HG03342 (cell line): Measurements from ENCODE around the gene TRNT1.
A peak's percentile ranks its signal among the peaks of the same experiment; 100 is the strongest.

Experiments used
- ATAC-seq: cut with Tn5 transposase; IDR thresholded peaks from one replicate; pipeline ENCODE4 v1.9.1; 2021; ENCODE audit warnings: mild to moderate bottlenecking, moderate library complexity; ENCODE audit not compliant: unreplicated experiment

The TRNT1 gene

DNA sequence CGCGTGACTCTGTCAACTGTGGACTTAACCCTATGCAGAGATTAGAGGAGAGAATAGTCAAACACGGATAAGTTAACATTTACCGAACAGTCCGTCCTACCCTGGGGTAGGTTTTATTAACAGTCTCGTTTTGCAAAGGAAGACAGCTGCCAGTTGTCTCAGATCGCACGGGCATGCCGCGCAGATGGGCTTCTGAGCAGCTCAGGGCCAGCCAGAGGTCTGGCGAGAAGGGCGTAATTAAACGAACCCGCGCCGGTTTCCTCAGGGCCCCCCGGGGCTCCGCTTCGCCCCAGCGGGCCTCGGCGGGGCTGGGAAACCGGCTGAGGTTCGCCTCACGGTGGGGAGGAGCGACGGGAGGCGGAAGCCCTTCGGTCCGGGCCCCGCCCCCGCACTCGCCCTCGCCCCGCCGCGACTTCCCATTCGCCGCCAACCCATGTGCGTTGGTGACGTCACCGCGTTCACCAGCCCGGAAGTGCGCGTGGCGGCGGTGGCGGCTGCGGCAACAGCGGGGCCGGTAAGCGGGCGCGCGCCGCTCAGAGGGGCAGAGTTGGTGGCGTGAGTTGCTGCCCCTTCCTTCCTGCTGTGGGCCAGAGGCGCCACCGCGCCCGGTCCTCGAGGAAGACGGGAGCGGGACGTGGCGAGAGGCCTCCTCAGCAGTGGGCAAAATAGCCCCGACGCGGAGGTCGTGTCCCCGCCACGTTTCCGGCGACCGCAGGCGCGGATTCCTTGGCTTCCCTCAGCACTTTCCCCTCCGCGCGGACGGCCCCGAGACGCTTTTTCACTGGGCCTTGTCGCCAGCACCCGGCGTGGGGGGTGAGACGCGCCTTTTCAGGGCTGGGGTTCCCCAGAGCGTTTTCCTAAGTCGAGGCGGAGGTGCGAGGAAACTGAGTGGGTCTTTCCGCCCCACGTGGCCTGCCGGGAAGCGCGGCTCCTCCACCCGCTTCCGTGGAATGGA is at the start of gene TRNT1:
Gene TRNT1 (plus strand): TSS at position 464 of the 955 bp plus-strand sequence. CDS start 2,101 bp downstream, outside the sequence.
- peak; percentile 97 for ATAC-seq

DNA sequence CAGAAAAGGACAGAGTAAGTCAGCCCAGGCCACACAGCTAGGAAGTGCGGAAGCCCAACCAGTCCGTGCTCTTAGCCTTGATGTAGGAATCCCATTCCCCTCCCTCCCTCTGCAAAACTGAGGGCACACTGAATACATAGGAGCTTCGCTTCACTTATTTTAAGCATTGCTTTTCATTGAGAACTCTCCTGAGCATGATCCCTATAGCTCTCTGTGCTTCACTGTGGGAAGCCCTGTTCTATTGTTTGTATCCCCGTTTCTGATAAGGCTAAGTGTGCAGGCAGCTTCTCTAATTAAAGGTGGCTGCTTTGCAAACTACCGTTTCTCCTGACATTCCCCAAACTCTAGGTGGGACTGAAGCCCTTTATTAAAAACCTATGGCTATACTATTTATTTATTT is 46.4 kb upstream of the TRNT1 start:
- no peak for ATAC-seq

DNA sequence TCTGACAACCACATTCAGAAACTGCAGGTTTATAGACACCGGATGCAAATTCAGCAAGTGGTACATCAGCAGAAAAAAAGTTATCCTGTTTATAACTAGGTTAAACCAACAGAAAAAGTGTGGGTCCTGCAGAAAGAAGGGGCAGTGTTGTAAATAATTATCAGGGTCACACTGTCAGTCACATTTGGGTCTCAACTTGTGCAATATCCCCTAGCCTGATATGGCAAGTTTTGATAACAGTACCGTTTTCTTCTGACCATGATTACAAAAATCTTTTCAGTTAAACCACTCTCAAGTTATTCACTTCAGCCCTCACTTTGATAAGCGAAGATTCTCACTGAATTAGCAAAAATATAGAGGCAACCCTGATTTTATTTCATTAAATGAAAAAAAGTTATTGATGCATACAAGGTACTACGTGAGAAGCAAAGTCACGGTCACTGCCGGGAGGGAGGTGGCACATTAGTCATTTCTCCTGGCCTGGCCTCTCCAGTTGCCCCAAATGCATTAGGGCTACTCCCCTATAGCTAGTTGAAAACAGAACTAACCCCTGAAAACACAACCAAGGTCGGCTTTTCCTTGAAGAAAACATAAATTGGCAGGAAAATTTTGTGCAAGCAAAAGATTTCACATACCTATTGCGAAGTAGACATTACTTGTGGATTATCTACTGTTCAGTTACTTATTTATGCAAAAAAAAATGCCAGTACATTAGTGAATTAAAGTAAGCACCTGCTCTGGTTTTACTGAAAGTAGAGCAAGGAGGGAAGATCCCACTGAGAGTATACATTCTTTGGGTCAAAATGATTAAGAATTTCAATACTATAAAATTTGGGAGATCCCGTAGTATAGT is 45.1 kb upstream of the TRNT1 start:
- peak; percentile 33 for ATAC-seq

DNA sequence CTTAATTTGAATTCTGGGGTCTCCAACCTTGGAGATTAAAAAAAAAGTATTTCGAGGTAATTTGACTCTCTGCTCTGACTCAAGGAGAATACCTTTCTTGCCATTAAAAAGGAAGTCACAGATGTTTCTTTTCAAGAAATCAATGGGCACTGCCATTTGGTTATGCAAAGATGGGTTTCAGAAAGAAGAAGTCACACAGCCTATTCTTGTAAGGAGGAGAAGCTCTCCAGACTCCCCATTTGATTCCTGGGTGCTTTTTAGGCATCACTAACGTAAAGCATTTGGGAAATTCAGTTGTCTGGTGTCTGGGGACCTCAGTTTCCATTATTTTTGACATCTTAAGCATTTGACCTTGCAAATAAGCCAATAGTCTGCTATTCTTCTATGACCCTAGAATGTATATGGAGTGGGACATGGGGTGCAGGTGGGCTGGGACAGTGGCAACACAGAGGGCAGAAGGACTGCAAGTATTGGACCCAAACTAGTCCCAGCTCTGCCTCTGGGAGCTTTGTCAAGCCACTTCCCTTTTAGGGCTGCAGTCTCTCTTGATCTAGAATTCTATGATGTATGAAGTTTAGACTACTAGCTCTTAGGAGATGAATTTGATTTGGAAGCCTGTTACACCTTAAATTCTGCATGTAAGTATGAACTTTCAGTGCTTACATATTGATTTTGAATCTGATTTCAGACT is 44.4 kb upstream of the TRNT1 start:
- peak; percentile 78 for ATAC-seq

DNA sequence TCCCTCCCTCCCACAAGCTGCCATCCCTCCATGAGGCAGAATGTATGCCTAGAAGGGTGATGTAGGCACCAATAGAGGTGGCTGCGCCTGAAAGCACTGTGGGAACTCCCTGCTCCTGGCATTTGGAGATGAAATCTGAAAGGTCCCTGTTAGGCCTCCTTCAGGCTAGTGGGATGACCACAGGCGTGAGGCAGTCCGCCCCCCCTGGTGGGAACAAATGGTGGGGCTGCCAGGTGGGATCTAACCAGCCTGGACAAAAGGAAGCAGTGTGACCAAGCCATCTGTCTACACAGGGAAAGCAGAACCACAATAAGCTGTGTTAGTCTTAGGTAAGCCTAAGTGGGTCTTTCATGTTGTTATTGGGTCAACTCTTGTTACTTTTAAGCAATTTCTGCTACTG is 41.9 kb upstream of the TRNT1 start:
- ATAC-seq, result no peak

DNA sequence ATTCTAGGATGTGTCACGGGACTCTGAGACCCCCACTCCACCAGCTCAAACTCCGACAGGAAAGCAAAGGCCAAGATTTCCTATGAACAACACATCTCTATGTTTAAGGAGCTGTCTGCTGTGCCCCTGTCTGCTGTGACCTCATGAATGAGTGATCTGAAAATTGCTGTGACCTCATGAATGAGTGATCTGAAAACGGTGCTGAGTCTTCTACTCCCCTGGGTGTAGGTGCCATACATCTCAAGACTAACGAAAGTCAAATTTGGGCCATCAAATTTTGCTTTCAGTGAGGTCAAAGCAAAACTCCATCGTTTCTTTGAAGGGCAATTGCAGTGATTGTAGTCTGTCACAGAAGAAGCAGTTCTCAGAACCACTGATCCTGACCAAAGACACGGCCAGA is 41.0 kb upstream of the TRNT1 start:
- no peak for ATAC-seq

DNA sequence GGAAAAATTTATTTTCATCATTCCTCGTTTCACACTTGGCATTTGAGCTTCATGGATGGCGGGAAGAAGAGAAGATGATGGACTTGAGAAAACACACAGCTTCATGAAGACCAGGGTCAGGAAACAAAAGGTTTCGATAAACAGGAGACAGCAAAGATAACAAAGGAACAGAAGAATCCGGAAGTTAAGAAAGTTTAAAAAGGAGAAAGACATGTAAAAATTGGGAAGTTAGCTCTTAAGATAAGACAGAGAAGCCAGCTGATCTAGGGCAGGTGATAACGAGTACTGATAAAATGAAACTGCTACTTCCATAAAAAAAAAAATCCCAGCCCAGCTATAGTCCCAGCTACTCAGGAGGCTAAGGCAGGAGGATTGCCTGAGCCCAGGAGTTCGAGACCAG is 40.5 kb upstream of the TRNT1 start:
- ATAC-seq, result no peak

DNA sequence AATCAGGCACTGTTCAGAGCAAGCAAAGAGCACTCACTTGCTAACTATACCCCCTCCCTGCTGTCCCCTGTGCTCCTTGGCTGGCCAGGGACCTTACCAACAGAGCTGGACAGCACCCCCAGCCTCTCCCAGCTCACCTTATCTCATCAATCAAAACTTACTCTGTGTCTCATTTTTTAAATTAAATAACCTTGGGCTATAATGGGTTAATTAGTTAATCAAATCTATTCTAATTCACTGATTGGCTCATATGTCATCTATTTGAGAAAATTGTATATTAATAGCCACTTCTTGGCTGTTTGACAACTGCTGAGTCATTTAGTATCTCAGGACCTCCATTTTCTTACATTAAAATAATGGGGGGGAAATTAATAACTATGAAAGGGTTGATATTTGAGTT is 39.5 kb upstream of the TRNT1 start:
- ATAC-seq, result no peak

DNA sequence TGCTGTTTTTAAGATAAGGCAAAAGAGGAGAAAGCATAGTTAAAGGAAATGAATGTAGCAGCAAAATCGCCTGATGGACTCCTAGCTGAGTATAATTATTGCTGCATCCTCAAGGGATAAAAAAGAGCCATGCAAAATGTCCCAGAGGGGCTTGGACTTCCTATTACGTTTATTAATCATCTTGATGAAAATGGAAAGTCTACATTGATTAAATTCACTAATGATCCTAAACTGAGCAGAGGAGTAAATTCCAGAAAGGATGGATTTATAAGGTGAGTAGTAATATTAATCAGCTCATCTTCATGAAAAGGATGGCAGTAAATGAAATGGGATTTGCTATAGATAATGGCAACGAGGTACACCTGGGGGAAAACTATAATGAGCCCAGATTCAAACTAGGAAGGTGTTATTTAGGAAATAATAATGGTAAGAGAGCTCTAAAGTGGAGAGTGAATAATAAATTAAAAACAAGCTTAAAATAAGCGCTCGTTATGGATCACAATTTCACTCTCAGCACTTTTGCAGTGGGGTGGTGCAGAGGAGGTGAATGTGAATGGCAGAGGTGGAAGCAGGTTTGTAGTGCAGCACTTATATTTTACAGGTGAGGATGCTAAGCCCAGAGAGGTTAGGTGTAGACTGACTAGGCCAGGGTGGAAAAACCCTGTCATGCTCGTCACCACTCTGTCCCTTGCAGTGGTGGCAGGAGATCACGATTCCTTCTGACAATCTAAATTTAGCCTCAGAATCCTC is 38.8 kb upstream of the TRNT1 start:
- no peak for ATAC-seq

DNA sequence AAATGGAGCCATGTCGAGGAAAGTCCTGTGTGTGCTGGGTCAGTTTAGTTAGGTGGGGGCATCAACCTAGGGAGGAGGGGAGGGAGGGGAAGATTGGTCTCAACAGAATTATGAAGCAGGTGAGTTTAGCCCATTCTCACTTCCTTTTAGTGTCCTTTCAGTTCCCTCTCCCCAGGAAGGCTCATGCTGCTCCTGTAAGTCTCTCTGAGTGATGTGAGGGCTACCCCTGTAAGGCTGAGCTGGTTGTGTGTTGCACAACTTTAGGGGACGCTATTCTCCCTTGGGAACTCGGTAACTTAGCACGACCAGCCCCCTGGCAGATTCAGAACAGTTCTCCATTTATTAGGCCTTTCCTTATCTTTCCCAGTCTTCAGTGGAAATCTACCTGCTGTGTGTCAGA is 37.7 kb upstream of the TRNT1 start:
- ATAC-seq, result peak; percentile 98

DNA sequence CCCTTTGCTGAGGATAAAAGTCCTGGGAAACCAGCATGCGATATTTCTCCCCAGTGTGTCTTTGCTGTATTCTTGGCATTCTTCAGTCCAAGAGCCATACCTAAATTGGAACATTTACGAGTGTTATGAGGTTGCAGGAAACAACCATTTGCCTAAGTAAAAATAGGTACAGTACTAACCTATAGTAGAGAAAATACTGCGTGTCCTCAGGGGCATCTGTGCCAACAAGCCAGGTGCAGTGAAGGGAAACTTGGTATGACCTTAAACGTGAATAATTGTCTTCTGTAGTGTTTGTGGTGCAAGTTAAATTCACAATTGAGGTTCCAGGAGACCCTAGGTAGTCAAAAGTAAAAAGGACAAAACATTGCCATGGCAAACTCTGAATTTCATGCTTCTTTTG is 28.8 kb upstream of the TRNT1 start:
- ATAC-seq, result no peak

DNA sequence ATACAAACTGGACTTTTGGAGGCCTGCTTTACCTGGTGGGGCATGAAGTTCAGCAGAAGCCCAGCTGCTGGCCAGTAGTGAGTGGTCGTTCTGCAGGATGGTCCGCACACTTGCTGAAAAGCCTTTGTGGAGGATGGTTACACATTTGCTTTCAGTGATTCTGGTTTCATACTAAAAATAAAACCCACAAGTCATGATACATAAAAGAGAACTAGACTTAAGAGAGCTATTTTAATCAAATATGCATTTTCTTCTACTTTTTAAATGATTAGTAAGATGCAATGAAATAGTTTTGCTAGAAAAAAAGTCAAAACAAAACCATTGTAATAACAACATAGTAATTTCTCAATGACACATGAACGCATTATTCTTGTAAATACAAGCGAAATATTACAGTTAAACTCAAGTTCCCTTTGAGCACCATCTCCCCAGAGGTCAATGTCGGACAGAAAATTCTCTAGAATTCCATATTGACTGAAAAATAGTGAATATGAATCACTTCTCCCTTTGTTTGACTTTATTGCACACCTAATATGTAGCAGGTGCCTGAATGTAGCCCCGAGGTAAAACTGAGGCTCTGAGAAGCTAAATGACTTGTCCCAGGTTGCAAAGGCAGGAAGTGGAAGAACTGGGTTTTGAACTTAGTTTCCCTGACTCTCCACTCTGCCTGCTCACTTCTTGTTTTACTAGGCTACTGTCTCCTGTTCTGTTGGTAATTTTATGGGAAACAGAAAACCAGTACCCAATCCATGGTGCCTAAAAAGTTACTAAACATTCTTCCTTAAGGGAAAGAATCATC is 24.9 kb upstream of the TRNT1 start:
- peak; percentile 48 for ATAC-seq

DNA sequence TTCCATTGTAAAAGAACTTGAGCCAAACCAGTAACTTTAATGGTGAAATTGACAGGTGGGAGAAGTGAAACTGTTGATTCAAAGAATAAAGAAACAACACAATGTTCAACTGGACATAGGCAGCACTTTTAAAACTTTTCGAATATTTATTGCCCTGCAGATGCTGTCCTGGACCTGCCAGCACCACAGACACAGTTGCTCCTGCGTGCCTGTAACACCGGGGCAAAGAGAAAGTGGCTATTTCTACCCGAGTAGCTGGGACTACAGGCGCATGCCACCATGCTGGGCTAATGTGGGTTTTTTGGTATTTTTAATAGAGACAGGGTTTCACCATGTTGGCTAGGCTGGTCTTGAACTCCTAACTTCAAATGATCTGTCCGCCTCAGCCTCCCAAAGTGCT is 24.0 kb upstream of the TRNT1 start:
- ATAC-seq, result no peak

DNA sequence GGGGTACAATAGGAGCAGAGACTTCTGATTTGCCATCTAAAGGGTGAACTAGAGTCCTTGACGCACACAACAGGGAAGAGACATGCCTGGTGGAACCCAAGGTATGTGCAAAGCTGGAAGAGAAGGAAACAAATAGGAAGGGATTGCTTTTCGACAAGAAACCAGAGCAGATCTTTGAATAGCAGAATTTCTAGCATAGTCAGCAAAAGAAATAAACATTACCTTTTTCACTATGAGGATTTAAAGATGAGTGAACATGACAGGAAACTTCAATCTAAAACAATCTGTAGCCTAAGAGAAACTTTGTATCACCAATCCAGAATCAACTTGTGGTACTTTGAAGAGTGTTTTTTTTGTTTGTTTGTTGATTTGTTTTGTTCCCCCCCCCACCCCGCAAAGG is 21.5 kb upstream of the TRNT1 start:
- no peak for ATAC-seq

DNA sequence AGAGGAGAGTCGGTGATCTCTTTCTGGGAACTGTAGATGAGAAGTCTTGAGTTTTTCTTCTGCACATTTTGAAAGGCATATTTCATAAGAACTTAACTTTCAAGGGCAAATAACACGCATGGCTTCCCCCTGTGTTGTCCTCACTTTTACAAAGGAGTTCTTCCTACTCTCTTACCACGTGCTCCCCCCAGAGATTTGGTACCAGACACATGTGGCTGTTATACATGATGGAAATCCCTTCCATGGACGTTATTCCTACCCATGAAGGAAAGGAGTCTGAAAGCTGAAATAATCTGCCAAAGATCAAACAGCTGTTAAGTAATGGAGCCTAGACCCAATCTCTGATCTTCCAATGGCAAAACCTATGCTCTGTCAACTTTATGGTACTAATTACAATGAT is 20.9 kb upstream of the TRNT1 start:
- no peak for ATAC-seq

DNA sequence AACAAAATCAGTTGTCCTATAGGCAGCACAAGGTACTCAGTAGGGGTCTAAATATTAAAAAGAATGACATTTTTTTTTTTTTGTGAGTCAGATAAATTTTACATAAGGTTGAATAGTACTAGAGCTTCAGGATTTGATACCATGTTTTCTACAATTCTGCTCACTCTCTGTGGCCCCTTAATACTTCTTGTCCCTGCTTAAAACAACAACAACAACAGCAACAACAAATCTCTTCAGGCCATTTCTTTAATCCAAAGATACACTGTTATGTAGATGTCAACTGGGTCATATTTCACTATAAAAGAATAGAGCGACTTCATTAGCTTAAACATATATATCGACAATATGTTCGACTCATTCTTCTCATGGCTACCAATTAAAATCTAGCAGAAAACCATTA is 19.6 kb upstream of the TRNT1 start:
- no peak for ATAC-seq

DNA sequence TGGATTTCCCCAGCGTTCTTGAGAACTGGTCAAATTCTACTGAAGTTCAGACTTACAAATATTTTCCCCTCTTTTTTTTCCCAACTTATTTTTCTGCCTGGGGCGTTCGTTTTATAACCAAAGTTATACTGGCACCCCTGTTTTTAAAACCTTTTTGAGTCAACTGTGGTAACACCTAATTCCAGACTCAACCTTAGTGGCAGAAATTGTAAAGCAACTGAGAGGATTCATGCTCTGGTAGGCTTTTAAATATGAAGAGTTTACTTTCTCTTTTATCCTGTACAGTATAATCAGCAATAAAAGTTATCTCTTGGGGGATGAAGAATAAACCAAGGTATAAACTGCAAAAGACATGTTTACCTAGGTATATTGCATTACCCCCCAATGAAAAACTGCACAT is 18.9 kb upstream of the TRNT1 start:
- ATAC-seq, result no peak

DNA sequence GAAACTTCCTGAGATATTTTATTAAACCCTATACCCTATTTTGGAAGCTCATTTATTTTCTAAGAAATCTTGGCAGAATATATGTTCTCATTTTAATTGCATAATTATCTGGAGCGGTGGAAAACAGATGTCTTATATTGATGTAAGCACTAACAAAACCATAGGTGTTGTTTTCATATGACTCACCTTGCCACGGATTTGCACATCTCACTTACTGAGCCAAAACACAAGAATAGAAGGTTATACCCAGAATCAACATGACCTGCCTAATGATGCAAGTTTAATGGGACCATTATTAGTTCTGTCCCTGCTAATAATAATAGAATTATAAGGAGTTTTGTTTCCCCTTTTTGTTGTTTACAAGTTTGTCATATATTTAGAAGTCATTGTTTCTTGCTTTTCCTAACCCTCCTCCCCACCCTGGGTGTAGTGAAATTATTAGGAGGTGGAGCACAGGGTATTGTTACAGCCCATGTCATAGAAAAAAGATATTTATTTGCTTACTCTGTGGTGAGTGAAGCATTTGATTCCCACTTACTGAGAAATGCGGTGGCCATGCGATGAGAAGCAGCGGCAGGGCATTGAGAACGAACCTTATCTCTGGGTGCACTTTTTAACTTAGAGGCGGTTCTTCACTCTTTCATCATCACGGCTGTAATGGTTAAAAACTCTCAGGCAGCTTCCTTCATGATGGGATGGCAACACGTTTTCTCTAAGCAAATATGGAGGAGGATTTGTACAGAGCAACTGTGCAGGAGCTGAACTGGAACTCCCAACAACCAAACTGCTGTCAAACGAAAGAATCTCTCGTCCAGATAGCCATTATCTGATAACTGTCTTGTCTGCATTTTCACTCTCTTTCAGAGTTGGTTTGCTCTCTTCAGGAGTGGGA is 17.1 kb upstream of the TRNT1 start:
- peak; percentile 72 for ATAC-seq

DNA sequence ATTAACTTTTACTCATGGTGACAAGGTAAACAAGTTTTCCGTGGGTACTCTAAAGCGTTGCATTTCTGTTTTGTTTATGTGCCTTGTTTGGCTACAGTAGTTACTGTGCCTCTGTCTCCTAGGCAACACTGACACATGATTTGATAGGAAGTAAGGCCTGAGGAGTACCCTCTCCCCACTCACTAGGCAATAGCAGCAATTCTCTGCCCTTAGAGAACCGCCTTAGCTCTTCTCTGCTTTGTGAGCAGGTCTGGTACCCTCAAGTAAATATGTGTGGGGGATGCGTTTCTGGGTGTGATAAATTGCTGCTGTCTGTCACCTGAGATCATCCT is 16.5 kb upstream of the TRNT1 start, which contains the start of gene IL5RA:
Gene IL5RA (minus strand): TSS at position 76 of the 332 bp plus-strand sequence. CDS start 5,390 bp downstream, outside the sequence.
- ATAC-seq, result peak; percentile 68
